Activated gamma-delta T cell treated with anti-CD3 and anti-CD28 coated beads, Interleukin-2, amount 50 U/mL, for 16 hours (primary cell): ENCODE data around the gene ZNF624.

Experiments
- DNase-seq: peaks from one replicate; pipeline ENCODE4 v3.0.0-alpha.2; 2020; ENCODE audit warnings: low read depth

Gene ZNF624

DNA sequence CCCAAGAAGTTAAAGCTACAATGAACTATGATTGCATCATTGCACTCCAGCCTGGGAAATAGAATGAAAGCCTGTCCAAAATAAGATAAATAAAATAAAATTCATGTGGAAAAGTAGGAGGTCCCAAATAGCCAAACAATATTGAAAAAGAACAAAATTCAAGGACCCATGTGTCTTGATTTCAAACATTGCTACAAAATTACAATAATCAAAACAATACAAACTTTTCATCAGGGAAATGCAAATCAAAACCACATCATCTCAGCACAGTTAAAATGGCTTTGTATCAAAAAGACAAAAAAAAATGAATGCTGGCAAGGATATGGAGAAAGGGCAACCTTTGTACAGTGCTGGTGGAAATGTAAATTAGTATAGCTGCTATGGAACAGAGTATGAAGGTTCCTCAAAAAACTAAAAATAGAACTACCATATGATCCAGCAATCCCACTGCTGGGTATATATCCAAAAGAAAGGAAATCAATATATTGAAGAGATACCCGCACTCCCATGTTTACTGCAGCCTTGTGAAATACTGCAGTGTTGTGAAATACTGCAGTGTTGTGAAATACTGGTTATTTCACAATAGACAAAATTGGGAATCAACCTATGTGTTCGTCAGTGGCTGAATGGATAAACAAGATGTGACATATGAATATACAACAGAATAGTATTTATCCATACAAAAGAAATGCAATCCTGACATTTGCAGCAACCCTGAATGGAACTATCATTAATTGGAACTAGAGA is 60.1 kb downstream of the ZNF624 start:
- DNase-seq, result no peak

DNA sequence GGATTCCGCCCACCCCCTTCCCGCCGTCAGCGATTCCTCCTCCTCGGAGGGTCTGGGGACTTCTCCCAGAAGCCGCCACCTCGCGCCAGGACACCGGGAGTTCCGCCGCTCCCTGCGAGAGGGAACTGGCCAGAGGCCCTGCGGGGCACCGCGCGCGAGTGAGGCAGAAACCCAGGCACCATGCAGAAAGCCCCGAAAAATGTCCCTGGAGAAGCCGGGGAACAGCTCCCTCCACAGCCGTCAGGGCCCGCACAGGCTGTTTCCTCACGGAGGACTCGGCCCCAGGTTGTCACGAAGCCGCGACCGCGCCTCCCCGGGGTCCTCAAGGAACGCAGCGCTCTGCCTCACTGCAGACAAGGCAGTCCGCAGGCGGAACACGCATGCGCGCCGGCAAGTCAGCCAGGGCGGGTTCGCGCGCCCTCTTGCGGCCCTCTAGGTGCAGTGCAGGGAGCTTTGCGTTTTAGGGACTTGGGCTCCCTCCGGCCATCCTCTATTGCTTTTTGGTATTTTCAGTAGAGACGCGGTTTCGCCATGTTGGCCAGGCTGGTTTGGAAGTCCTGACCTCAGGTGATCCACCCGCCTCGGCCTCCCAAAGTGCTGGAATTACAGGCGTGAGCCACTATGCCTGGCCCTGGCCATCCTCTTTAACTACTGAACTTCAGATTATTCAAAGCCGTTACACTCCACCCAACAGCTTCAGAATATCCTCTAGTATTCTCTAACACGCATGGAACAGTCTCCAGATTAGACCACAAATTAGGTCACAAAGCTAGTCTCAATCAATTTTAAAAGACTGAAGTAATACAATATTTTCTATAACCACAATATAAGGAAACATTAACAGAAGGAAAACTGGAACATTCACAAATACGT is 64.3 kb downstream of the ZNF624 start:
- peak; percentile 85 for DNase-seq

DNA sequence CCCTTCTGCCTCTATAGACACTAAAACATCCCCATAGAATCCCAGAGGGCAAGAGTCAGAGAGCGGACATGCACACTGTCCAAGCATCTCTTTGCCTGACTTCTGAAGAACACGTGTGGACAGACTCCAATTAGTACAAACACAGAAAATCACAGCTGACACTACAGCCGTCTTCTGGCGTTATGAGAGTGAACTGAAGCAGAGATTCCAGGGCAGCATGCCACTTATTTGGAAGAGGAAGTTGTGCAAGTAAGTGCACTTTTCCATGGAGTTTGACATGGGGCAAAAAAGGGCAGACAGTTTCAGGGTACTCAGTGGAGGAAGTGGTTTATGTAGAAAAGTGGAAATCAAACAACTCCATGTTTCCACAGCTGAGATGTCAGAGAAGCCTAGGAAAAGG is 67.9 kb downstream of the ZNF624 start:
- no peak for DNase-seq

DNA sequence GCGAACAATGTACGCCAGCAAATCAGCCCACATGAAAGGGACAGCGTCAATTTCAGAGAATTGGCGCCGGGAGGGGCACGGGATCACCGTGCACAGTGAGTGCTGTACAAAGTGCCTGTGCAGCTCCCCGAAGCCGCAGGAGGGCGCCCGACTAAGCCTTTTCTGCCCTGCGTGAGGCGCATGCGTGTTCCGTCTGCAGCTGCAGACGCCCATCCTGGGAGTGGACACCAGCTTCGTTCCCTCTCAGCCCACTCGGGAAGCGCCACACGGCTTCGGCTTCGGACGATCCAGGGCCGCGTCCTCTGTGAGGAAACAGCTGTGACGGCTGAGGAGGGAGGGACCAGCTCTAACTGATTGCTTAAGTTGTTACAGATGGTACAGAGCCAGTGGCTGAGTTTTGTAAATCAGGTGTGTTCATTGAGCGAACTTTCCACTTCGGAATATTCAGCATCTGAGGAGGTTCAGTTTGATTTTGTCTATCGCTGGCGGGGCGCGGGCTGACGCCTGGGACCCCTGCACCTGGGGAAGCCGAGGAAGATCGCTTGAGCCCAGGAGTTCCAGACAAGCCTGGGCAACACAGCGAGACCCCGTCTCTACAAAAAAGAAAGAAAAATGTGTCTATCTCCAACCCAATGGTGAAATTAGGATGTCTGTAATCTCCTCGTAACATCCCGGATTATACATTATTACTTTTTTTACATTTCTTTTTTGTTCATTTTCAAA is 69.2 kb downstream of the ZNF624 start:
- DNase-seq, result peak; percentile 89

DNA sequence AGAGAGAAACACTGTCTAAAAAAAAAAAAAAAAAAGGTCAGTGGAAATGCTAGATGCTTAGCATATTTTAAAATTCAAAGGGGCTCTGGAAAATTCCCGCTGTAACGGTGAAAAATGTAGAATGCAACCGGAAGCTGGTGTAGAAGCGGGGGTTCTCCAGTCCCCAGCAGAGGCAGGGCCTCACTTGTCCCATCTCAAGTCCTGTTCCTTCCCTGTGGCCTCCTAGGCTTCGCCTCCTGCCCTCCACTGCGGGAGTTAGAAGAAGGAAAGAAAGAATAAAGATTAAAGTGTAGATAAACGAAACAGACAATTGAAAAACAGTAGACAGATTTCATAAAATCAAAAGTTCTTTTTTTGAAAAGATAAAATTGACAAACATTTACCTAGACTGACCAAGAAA is 69.9 kb downstream of the ZNF624 start:
- no peak for DNase-seq

DNA sequence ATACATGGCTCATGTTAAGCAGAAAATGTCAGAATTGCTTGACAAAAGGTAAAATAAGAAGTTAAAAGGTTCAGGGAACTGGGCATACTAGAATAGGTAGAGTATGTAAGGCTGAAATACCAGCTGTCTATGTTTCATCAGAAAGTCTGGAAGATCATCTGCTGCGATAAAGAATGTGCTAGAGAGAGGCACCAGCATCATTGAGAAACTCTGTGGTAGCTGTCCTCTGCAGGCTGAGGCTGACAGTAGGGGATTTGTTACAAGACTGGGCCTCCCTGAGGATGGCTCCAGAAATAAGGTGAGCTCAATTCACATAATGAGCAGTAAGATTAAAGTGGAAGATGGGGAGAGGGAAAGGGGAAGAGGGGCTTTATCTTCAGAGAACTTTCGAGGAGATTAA is 80.2 kb downstream of the ZNF624 start:
- DNase-seq, result no peak
